CD4-positive, CD25-positive, alpha-beta regulatory T cell (primary cell): ENCODE results near the gene ISYNA1. TPM values are rescaled to one million over a fixed set of nuclear protein-coding genes. Genes with fewer than 3 reads are reported as not detected.
A peak's percentile ranks its signal among the peaks of the same experiment; 100 is the strongest.

ENCODE experiments used
- ATAC-seq, 2 donors: fragments of 150-1000 bp; cut with Tn5 transposase; one replicate each; pipeline ENCODE4 v1.10.0; 2021; ENCODE audit warnings: low read depth in 2 of 2, moderate number of reproducible peaks in 2 of 2, moderate library complexity in 1 of 2
- DNase-seq, 3 donors: peaks; one replicate each; pipeline versions ENCODE4 v3.0.0 to v3.0.0-alpha.2; 2012 to 2022; ENCODE audit warnings: mixed read lengths in 1 of 3
- H3K27ac ChIP-seq: one replicate; pipeline ENCODE4 v1.7.0; 2013; ENCODE audit warnings: mild to moderate bottlenecking, low read length; ENCODE audit not compliant: insufficient read depth, poor library complexity, severe bottlenecking
- H3K27me3 ChIP-seq: one replicate; pipeline ENCODE4 v1.7.0; 2013; ENCODE audit warnings: low read length; ENCODE audit not compliant: control insufficient read depth, insufficient read depth
- H3K36me3 ChIP-seq: one replicate; pipeline ENCODE4 v1.7.0; 2013; ENCODE audit warnings: mild to moderate bottlenecking, low read length, moderate library complexity; ENCODE audit not compliant: control insufficient read depth, insufficient read depth
- H3K4me1 ChIP-seq: 2 replicates; pipeline ENCODE4 v1.7.0; 2013; ENCODE audit warnings: mild to moderate bottlenecking, low read length; ENCODE audit not compliant: insufficient read depth, control insufficient read depth, poor library complexity, severe bottlenecking
- H3K4me3 ChIP-seq: one replicate; pipeline ENCODE4 v1.7.0; 2013; ENCODE audit warnings: low read depth, mild to moderate bottlenecking, low read length, moderate library complexity
- H3K9me3 ChIP-seq, 2 experiments: 1 replicate in 1 of 2; 2 replicates in 1 of 2; pipeline ENCODE4 v1.7.0; 2013; ENCODE audit warnings: low read length in 2 of 2, mild to moderate bottlenecking in 1 of 2, moderate library complexity in 1 of 2; ENCODE audit not compliant: control insufficient read depth in 2 of 2
- H3K27ac Mint-ChIP-seq, 3 donors: one replicate each; pipeline ENCODE4 v1.8.0; 2020 to 2022; ENCODE audit warnings: mild to moderate bottlenecking in 3 of 3, mixed read lengths in 3 of 3, moderate library complexity in 2 of 3
- H3K27me3 Mint-ChIP-seq: one replicate; pipeline ENCODE4 v1.8.0; 2022; ENCODE audit warnings: mild to moderate bottlenecking, mixed read lengths
- H3K36me3 Mint-ChIP-seq: one replicate; pipeline ENCODE4 v1.8.0; 2020; ENCODE audit warnings: mixed read lengths
- H3K4me1 Mint-ChIP-seq, 4 donors: one replicate each; pipeline ENCODE4 v1.8.0; 2020 to 2022; ENCODE audit warnings: mixed read lengths in 4 of 4, mild to moderate bottlenecking in 1 of 4
- H3K4me3 Mint-ChIP-seq, 4 donors: one replicate each; pipeline ENCODE4 v1.8.0; 2020 to 2022; ENCODE audit warnings: mild to moderate bottlenecking in 4 of 4, mixed read lengths in 4 of 4, moderate library complexity in 3 of 4
- H3K9me3 Mint-ChIP-seq, 7 donors: one replicate each; pipeline ENCODE4 v1.8.0; 2020 to 2022; ENCODE audit warnings: mixed read lengths in 7 of 7, mild to moderate bottlenecking in 3 of 7, moderate library complexity in 2 of 7
- polyA plus RNA-seq, 4 donors: library from polyadenylated mRNA; unstranded; fragments of 300-500 nt; fragmentation: Illumina TruSeq; gene quantifications; one replicate each; pipeline ENCODE4 v1.2.3, GENCODE V29; 2021
- total RNA-seq: library from RNA; stranded (reverse); gene quantifications from one replicate; pipeline ENCODE4 v1.2.3, GENCODE V29; 2022

ISYNA1 gene
- total and polyA plus RNA-seq, 5 donors from 2014 or later = 11.3 to 26.2 (median 23.7) TPM

DNA sequence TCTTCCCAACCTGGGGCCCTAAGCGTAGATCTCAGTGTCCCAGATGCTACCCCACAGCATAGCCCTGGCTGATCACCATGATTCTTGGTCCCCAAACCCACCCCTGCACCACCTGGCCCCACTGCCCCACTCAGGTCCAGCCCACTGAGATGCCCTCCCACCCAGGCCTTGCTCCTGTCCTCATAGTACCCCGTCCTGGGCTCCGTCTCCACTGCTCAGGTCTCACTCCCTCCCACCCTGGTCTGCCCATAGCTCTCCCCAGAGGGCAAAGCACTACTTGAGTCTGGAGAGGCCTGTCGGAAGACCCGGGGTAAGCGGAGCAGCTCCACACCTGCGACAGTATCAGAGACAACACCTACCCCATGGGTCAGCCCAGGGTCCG is 35.8 kb upstream of the ISYNA1 start:
- Mint-ChIP-seq H3K4me1 (peaks cover 7 to 48% (median 33%) of the 10 kb centered on the region in 4 donors), H3K27me3 (no peaks in the 10 kb centered on the region), H3K4me3 (no peak overlapping the region), H3K27ac (peak overlapping the region in 1 of 3 donors; percentile 72), H3K9me3 (no peaks in the 10 kb centered on the region), H3K36me3 (peaks cover 8% of the 10 kb centered on the region)
- H3K36me3 ChIP-seq = peaks cover 14% of the 10 kb centered on the region
- no peaks in the 10 kb centered on the region for H3K27me3 ChIP-seq
- no peaks in the 10 kb centered on the region for H3K9me3 ChIP-seq
- no peak overlapping the region for H3K4me3 ChIP-seq
- H3K27ac ChIP-seq = no peak overlapping the region
- DNase-seq (no peak), ATAC-seq (no peak)
- peaks cover 50% of the 10 kb centered on the region for H3K4me1 ChIP-seq

DNA sequence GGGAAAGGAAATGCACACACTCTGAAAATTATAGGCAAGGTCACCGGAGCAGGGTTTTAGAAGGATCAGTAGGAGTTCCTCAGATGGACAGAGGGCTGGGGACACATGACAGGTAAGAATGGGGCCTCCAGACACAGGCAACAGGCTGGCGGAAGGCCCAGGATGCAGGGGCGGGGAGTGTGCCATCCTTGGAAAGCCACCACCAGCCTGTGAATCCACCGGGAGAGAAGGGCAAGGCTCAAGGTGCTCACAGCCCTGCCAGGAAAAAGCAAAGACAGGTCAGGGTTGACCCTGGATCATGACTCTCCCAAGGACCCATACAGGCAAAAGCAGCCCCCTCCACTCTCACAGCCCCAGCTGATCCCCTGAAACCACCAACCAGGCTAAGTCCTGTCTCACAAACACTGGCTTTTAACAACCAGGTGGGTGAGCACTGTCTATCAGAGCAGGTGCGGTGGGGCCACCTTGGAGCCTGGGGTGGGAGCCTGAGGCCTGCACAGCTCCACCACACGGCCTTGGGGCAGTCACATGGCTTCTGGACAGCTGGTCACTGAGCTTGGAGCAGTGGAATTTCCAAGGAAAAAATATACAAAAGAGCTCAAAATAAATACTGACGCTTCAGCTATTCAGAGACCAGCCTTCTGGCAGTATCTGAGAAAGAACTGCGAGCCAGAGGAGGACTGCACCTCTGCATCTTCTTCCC is 35.2 kb upstream of the ISYNA1 start:
- Histone ChIP-seq H3K27ac (no peak overlapping the region), H3K36me3 (peaks cover 14% of the 10 kb centered on the region), H3K4me1 (peaks cover 44% of the 10 kb centered on the region), H3K9me3 (no peaks in the 10 kb centered on the region), H3K27me3 (no peaks in the 10 kb centered on the region), H3K4me3 (no peak overlapping the region)
- Mint-ChIP-seq H3K27me3 (no peaks in the 10 kb centered on the region), H3K4me1 (peaks cover 7 to 44% (median 33%) of the 10 kb centered on the region in 4 donors), H3K4me3 (peak overlapping the region in 1 of 4 donors; percentile 61), H3K36me3 (peaks cover 8% of the 10 kb centered on the region), H3K9me3 (no peaks in the 10 kb centered on the region), H3K27ac (peak overlapping the region in 2 of 3 donors; percentile 55 to 72)
- DNase-seq = no peak
- no peak for ATAC-seq

DNA sequence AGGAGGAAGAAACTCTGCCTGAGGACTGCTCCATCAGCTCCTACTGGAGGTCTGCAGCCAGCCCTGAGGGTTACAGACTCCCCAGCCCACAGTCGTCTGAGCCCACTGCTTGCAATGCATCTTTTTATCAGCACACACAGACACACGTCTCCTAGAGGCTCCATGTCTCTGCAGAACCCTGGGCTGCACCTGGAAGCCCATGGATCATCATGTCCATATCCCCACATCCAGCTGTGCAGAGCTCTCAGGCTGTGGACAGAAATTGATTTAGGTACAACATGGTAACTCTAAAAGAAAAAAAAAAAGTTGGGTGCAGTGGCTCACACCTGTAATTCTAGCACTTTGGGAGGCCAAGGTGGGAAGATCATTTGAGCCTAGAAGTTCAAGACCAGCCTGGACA is 32.9 kb upstream of the ISYNA1 start:
- Histone ChIP-seq H3K27me3 (no peaks in the 10 kb centered on the region), H3K4me1 (peaks cover 26% of the 10 kb centered on the region), H3K4me3 (no peak overlapping the region), H3K27ac (no peak overlapping the region), H3K9me3 (no peaks in the 10 kb centered on the region), H3K36me3 (peaks cover 14% of the 10 kb centered on the region)
- Mint-ChIP-seq H3K36me3 (no peaks in the 10 kb centered on the region), H3K9me3 (peaks cover 0 to 1% (median 0%) of the 10 kb centered on the region in 7 donors), H3K27me3 (no peaks in the 10 kb centered on the region), H3K27ac (peak overlapping the region in 1 of 3 donors; percentile 23), H3K4me3 (no peak overlapping the region), H3K4me1 (peaks cover 7 to 26% (median 22%) of the 10 kb centered on the region in 4 donors)
- DNase-seq (no peak), ATAC-seq (no peak)

DNA sequence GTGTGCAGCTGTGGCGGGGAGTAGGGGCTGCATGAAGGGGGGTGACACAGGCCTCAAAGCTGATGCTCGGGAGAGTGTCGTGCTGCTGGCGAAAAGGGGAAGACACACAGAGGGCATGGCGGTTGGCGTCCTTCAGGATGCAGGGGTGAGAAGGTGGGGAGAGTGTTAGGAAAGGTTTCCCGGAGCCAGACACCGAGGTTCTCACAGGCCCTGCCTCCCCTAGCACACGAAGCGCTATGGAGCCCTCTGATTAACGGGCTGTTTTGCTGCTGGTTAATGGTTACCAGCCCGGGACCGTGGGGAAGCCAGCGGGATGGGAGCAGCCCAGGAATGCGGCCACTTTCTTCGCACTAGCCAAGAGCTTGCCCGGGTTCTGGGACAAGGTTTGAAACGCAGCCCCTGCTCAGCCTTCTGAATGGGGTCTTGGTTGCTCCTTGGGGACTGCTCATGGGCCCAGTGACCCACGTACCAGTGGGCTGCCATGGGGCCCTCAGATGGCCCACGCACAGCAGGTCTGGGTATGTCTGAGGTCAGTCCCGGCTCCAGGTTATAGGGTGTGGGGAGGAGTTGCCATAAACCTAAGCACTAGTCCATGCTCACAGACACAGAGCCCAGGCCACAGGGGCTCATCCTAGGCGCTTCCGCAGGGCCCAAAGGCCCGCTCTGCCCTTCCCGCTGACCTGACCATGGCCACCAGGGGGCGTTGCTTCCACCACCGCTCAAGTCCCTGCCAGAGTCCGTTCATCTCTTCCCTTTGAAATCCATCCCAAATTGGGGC is 31.3 kb upstream of the ISYNA1 start:
- no peak overlapping the region for H3K4me3 ChIP-seq
- peaks cover 25% of the 10 kb centered on the region for H3K36me3 ChIP-seq
- Mint-ChIP-seq H3K4me1 (peaks cover 0 to 13% (median 10%) of the 10 kb centered on the region in 4 donors), H3K4me3 (no peak overlapping the region), H3K36me3 (peaks cover 2% of the 10 kb centered on the region), H3K27me3 (no peaks in the 10 kb centered on the region), H3K9me3 (peaks cover 0 to 1% (median 0%) of the 10 kb centered on the region in 7 donors), H3K27ac (peak overlapping the region in 1 of 3 donors; percentile 59)
- DNase-seq (peak; percentile 42 to 62 (median 43)), ATAC-seq (peak in 1 of 2 donors; percentile 38)
- peaks cover 10% of the 10 kb centered on the region for H3K4me1 ChIP-seq
- H3K9me3 ChIP-seq = no peaks in the 10 kb centered on the region
- H3K27ac ChIP-seq = no peak overlapping the region
- no peaks in the 10 kb centered on the region for H3K27me3 ChIP-seq

DNA sequence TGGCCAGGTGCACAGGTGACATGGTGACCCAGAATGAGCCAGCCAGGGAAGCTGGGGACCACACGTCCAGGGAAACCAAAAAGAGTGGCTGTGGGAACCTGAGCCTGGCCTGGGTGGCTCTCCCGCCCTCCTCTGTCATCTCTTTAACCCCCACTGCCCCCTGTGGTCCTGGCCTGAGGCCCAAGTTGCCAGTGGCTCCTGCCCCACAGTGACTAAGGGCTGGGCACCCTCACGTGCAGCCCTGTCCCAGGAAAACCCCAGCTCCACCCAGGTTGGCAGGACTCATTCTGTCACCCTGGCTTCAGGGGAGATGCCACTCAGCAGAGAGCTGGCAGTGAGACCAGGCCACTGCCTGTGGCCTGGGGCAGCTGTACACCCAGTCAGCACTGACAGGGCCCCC is 30.6 kb upstream of the ISYNA1 start:
- H3K27ac ChIP-seq = no peak overlapping the region
- peaks cover 3% of the 10 kb centered on the region for H3K36me3 Mint-ChIP-seq
- no peaks in the 10 kb centered on the region for H3K27me3 ChIP-seq
- peaks cover 0 to 1% (median 0%) of the 10 kb centered on the region in 7 donors for H3K9me3 Mint-ChIP-seq
- H3K9me3 ChIP-seq = no peaks in the 10 kb centered on the region
- DNase-seq (no peak), ATAC-seq (no peak)
- H3K4me1 Mint-ChIP-seq = peaks cover 0 to 10% (median 6%) of the 10 kb centered on the region in 4 donors
- H3K4me1 ChIP-seq = peaks cover 4% of the 10 kb centered on the region
- H3K4me3 Mint-ChIP-seq = no peak overlapping the region
- no peaks in the 10 kb centered on the region for H3K27me3 Mint-ChIP-seq
- peaks cover 25% of the 10 kb centered on the region for H3K36me3 ChIP-seq
- no peak overlapping the region for H3K4me3 ChIP-seq
- no peak overlapping the region for H3K27ac Mint-ChIP-seq

DNA sequence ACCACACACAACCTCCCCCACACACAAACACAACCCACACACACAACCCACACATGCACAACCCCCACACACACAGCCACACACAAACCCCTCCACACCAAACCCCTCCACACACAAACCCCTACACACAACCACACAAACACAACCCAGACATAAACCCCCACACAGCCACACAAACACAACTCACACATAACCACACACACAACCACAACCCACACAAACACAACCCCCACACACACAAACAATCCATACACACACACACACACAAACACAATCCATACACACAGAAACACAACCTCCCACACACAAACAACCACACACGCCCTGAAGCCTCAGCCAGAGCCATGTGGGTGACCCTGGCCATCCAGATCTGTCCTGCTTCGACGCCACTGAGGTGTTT is 30.0 kb upstream of the ISYNA1 start:
- Histone ChIP-seq H3K4me1 (peaks cover 4% of the 10 kb centered on the region), H3K9me3 (no peaks in the 10 kb centered on the region), H3K27me3 (no peaks in the 10 kb centered on the region), H3K4me3 (no peak overlapping the region), H3K27ac (no peak overlapping the region), H3K36me3 (peaks cover 25% of the 10 kb centered on the region)
- peaks cover 0 to 1% (median 0%) of the 10 kb centered on the region in 7 donors for H3K9me3 Mint-ChIP-seq
- no peak overlapping the region for H3K27ac Mint-ChIP-seq
- ATAC-seq (no peak), DNase-seq (no peak)
- peaks cover 0 to 8% (median 5%) of the 10 kb centered on the region in 4 donors for H3K4me1 Mint-ChIP-seq
- H3K4me3 Mint-ChIP-seq = peak overlapping the region in 1 of 4 donors; percentile 36
- H3K36me3 Mint-ChIP-seq = peaks cover 3% of the 10 kb centered on the region
- no peaks in the 10 kb centered on the region for H3K27me3 Mint-ChIP-seq

DNA sequence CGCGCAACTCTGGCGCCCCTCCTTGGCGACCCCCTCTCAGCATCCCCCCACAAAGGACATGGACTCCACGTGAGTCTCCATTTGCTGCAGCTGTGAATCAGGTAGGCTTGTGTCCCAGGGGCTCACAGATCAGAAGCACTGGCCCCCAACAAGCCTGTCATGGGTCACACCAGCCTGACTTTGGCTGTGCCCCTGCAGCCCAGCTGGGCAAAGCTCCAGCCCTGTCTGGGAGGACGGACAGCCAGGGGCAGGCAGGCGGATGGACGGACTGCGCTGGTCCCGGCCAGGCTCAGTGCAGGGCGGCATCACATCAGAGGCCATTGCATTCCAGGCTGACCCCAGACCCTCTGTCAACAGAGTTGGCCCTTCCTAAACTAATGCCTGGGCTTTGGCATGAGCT is 28.4 kb upstream of the ISYNA1 start:
- Histone ChIP-seq H3K36me3 (peaks cover 18% of the 10 kb centered on the region), H3K9me3 (no peaks in the 10 kb centered on the region), H3K4me3 (no peak overlapping the region), H3K4me1 (peaks cover 4% of the 10 kb centered on the region), H3K27me3 (no peaks in the 10 kb centered on the region), H3K27ac (no peak overlapping the region)
- DNase-seq = no peak
- no peak overlapping the region for H3K27ac Mint-ChIP-seq
- no peak for ATAC-seq
- H3K4me1 Mint-ChIP-seq = peaks cover 0 to 8% (median 4%) of the 10 kb centered on the region in 4 donors
- peaks cover 7% of the 10 kb centered on the region for H3K36me3 Mint-ChIP-seq
- H3K4me3 Mint-ChIP-seq = no peak overlapping the region
- H3K9me3 Mint-ChIP-seq = peaks cover 0 to 1% (median 0%) of the 10 kb centered on the region in 7 donors
- no peaks in the 10 kb centered on the region for H3K27me3 Mint-ChIP-seq
